GM19395 (cell line): Measurements from ENCODE around the gene ALPG.

Experiments
- ATAC-seq: cut with Tn5 transposase; IDR thresholded peaks from one replicate; pipeline ENCODE4 v1.9.1; 2021; ENCODE audit warnings: mild to moderate bottlenecking, moderate library complexity; ENCODE audit not compliant: unreplicated experiment

ALPG gene

DNA sequence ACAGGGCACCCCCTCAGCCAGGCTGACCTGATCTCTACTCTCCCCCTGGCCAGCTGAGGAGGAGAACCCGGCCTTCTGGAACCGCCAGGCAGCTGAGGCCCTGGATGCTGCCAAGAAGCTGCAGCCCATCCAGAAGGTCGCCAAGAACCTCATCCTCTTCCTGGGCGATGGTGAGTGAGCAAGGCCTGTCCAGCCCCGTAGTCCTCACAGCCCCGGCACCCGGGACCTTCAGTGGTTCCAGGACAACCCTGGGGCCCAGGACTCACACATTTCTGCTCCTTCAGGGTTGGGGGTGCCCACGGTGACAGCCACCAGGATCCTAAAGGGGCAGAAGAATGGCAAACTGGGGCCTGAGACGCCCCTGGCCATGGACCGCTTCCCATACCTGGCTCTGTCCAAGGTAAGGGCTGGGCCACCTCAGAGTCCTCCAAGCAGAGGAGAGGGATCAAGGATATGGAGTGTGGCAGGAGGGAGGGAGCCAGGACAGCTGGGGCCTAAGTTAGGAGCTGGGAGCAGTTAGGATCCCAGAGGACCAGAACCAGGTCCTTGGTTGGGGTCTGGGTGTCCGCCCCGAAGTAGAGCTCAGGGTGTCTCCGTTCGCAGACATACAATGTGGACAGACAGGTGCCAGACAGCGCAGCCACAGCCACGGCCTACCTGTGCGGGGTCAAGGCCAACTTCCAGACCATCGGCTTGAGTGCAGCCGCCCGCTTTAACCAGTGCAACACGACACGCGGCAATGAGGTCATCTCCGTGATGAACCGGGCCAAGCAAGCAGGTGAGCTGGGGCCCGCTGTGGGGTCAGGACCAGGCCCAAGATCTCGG, 49.9 kb downstream of the ALPG start:
- ATAC-seq = no peak

DNA sequence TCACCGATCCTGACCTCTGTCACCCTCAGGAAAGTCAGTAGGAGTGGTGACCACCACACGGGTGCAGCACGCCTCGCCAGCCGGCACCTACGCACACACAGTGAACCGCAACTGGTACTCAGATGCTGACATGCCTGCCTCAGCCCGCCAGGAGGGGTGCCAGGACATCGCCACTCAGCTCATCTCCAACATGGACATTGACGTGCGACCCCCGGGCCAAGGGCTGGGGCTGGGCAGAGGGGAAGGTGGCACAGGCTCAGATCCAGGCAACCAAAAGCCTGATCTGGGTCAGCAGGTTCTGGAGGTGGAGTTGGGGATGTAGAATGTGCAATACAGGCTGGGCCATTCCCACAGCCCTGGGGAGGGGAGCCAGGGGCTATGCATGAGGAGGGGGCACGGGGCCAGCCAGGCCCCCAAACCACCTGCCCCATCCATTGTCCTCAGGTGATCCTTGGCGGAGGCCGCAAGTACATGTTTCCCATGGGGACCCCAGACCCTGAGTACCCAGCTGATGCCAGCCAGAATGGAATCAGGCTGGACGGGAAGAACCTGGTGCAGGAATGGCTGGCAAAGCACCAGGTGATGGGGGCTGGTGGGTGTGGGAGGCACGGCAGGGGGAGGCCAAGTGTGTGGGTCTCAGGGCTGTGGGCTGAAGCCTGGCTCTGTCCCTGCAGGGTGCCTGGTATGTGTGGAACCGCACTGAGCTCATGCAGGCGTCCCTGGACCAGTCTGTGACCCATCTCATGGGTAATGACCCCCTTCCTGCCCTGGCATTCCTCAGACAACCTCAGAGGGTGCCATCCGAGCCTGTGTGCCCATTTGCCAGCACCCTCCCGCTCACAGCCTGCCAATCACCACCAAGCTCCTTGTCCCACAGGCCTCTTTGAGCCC, 50.7 kb downstream of the ALPG start:
- ATAC-seq = no peak

DNA sequence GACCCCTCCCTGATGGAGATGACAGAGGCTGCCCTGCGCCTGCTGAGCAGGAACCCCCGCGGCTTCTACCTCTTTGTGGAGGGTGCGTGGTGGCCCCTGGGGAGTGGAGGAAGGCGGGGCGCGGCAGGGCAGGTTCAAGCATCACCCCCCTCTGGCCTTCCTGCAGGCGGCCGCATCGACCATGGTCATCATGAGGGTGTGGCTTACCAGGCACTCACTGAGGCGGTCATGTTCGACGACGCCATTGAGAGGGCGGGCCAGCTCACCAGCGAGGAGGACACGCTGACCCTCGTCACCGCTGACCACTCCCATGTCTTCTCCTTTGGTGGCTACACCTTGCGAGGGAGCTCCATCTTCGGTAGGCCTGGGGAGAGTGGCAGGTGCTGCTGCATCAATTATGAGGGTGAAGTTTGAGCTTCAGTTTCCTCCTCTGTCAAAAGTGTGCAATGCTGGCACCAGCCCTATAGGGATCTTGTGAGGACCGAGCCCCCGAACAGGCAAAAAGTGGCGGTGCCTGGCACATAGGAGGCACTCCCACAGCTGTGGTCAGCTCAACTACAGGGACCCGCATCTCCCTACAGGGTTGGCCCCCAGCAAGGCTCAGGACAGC, 51.5 kb downstream of the ALPG start:
- no peak for ATAC-seq

DNA sequence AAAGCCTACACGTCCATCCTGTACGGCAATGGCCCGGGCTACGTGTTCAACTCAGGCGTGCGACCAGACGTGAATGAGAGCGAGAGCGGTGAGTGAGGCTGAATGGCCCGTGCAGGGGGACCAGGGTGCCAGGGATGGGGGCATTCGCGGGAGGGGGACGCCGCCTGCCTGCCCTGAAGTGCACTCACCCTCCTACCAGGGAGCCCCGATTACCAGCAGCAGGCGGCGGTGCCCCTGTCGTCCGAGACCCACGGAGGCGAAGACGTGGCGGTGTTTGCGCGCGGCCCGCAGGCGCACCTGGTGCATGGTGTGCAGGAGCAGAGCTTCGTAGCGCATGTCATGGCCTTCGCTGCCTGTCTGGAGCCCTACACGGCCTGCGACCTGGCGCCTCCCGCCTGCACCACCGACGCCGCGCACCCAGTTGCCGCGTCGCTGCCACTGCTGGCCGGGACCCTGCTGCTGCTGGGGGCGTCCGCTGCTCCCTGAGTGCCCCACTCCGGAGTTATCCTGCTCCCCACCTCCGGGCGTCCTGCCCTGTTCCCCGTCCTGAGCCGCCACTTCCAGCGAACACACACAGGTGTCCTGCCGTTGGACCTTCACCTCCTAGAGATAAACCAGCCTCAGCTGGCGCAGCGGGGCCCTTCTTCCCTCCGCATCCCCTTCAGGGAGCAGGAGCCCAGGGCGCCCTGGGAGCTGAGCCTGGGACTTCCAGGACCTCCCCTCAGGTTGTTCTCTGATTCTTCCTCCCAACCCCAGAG, 52.2 kb downstream of the ALPG start:
- ATAC-seq = no peak

DNA sequence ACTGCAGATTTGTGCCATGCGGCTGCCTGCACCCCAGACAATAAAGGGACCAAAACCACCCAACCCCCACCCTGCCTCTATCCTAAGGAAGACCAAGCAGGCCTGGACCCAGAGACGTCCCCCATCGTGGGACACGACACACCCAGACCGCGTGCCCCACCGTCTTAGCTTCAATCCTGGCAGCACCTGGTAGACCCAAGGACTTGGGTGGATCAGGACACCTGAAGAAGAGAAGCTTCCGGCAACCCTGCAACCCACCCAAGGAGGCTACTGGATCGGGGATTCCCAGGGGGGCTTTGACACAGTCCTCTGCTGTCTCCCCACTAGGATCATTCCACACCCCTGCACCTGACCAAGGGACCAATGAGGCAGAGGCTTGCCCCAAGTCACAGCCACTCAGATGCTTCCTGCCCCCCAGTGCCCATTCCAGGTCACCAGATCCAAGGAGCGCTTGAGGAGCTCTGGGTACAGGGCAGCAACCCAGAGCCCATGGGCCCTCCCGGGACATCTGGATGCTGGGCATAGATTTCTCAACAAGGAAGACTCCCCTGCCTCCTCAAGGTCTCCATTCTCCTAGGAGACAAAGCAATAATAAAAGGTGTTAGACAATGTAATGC, 52.9 kb downstream of the ALPG start:
- no peak for ATAC-seq

DNA sequence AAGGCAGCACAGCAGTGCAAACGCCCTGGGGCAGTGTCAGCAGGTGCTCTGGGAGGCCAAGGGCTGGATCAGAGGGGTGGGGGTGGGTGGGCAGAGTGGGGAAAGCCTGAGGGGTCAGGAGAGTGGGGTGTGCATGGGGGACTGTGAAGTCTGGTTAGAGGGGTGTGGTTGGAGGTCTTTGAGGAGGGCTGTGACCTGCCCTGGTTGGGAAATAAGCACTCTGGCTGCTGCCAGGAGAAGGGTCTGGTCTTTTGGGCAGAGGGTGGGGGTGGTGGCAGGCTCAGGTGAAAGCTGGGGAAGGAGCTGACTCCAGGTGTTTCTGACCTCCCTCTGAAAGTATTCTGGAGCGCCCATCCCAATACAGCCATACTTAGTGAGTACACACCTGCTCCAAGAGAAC, 53.5 kb downstream of the ALPG start:
- no peak for ATAC-seq
